ENCODE measurements around the gene MRPL52. TPM values are rescaled to one million over a fixed set of nuclear protein-coding genes. Genes with fewer than 3 reads are reported as not detected.
A peak's percentile ranks its signal among the peaks of the same experiment; 100 is the strongest.

Gene MRPL52
- total and polyA plus RNA-seq, 2 of the 13 experiments (the other 11 are each of a cell fraction or from before 2014, with no cell fraction given) = 118 to 329 TPM

DNA sequence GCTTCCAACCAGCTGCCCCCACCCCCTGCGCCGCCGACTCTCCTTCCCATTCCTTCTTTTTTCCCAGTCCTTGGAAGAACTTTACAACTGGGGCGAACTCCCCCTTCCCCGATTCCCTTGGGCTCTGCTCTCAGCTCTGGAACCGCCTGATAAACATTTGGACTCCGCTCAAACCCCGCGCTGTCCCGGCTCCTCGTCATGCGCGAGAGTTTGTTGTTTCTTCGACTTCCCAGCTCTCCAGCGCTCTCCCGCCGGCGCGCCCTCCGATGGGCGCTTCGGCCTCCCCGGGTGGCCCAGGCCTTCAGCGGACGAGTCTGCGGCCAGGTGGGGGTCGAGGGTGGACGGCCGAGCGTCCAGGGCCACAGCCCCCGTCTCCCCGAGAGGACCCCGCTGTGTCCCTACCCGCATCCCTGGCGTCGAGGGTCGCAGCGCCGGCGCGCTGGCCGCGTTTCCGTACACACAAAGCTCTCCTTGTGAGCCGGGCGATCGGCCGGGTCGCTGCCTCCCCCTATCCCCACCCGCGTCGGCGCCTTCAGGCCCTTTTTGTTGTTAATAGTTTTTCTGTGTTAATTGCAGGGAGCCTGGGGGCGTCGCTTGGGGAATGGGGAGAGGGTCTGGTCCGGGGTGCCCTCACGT, 7.5 kb downstream of the MRPL52 start:
- CTCF ChIA-PET (ENCODE audit: low intra/inter-chr PET ratio, low total read pairs) = interaction anchor here (2.4 to 2.6 kb wide), 2 partner anchors 16 to 280 kb away, joined by 10 read pairs; no protein-coding TSS in a partner anchor
- TF ChIP-seq MTA1 (CRISPR knock-in tag; IDR thresholded peaks at IDR 0.05; ENCODE audit: borderline replicate concordance) = peak; percentile 88; the same call in 1 of the 2 replicates
- no peak for TF ChIP-seq EZH2 (conservative IDR thresholded peaks at IDR 0.05; ENCODE audit: low read depth, low read length)
- TF ChIP-seq RBM39 (IDR thresholded peaks at IDR 0.05; ENCODE audit: low read depth, low read length, poor library complexity, severe bottlenecking) = peak; percentile 54
- TF ChIP-seq, protein P1, sequence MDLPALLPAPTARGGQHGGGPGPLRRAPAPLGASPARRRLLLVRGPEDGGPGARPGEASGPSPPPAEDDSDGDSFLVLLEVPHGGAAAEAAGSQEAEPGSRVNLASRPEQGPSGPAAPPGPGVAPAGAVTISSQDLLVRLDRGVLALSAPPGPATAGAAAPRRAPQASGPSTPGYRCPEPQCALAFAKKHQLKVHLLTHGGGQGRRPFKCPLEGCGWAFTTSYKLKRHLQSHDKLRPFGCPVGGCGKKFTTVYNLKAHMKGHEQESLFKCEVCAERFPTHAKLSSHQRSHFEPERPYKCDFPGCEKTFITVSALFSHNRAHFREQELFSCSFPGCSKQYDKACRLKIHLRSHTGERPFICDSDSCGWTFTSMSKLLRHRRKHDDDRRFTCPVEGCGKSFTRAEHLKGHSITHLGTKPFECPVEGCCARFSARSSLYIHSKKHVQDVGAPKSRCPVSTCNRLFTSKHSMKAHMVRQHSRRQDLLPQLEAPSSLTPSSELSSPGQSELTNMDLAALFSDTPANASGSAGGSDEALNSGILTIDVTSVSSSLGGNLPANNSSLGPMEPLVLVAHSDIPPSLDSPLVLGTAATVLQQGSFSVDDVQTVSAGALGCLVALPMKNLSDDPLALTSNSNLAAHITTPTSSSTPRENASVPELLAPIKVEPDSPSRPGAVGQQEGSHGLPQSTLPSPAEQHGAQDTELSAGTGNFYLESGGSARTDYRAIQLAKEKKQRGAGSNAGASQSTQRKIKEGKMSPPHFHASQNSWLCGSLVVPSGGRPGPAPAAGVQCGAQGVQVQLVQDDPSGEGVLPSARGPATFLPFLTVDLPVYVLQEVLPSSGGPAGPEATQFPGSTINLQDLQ (CRISPR knock-in tag; IDR thresholded peaks at IDR 0.05) = no peak
- TF ChIP-seq PHF5A (CRISPR knock-in tag; IDR thresholded peaks at IDR 0.05; ENCODE audit: low read depth, unreplicated experiment) = no peak
- TF ChIP-seq, protein P2, sequence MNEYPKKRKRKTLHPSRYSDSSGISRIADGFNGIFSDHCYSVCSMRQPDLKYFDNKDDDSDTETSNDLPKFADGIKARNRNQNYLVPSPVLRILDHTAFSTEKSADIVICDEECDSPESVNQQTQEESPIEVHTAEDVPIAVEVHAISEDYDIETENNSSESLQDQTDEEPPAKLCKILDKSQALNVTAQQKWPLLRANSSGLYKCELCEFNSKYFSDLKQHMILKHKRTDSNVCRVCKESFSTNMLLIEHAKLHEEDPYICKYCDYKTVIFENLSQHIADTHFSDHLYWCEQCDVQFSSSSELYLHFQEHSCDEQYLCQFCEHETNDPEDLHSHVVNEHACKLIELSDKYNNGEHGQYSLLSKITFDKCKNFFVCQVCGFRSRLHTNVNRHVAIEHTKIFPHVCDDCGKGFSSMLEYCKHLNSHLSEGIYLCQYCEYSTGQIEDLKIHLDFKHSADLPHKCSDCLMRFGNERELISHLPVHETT (CRISPR knock-in tag; conservative IDR thresholded peaks at IDR 0.05) = peak; percentile 24; the same call in 1 of the 2 replicates
- no peak; the same call in 1 of the 2 replicates for TF ChIP-seq ZNF879 (CRISPR knock-in tag; IDR thresholded peaks at IDR 0.05)
- no peak for TF ChIP-seq FOXK2 (IDR thresholded peaks at IDR 0.05)
- TF ChIP-seq ZNF644 (CRISPR knock-in tag; IDR thresholded peaks at IDR 0.05; ENCODE audit: low read depth) = no peak
- peak; percentile 66 for TF ChIP-seq ATF7-NPFF (CRISPR knock-in tag; IDR thresholded peaks at IDR 0.05; ENCODE audit: low read depth)
- peak; percentile 76; the same call in 1 of the 2 replicates for TF ChIP-seq ZNF598 (CRISPR knock-in tag; IDR thresholded peaks at IDR 0.05; ENCODE audit: borderline replicate concordance)
- TF ChIP-seq, protein P3, sequence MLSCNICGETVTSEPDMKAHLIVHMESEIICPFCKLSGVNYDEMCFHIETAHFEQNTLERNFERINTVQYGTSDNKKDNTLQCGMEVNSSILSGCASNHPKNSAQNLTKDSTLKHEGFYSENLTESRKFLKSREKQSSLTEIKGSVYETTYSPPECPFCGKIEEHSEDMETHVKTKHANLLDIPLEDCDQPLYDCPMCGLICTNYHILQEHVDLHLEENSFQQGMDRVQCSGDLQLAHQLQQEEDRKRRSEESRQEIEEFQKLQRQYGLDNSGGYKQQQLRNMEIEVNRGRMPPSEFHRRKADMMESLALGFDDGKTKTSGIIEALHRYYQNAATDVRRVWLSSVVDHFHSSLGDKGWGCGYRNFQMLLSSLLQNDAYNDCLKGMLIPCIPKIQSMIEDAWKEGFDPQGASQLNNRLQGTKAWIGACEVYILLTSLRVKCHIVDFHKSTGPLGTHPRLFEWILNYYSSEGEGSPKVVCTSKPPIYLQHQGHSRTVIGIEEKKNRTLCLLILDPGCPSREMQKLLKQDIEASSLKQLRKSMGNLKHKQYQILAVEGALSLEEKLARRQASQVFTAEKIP (CRISPR knock-in tag; IDR thresholded peaks at IDR 0.05; ENCODE audit: borderline replicate concordance) = no peak
- TF ChIP-seq, protein P4, sequence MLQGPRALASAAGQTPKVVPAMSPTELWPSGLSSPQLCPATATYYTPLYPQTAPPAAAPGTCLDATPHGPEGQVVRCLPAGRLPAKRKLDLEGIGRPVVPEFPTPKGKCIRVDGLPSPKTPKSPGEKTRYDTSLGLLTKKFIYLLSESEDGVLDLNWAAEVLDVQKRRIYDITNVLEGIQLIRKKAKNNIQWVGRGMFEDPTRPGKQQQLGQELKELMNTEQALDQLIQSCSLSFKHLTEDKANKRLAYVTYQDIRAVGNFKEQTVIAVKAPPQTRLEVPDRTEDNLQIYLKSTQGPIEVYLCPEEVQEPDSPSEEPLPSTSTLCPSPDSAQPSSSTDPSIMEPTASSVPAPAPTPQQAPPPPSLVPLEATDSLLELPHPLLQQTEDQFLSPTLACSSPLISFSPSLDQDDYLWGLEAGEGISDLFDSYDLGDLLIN (CRISPR knock-in tag; IDR thresholded peaks at IDR 0.05; ENCODE audit: borderline replicate concordance) = no peak
- no peak for TF ChIP-seq GTF3A (CRISPR knock-in tag; conservative IDR thresholded peaks at IDR 0.05)
- TF ChIP-seq, protein P5, sequence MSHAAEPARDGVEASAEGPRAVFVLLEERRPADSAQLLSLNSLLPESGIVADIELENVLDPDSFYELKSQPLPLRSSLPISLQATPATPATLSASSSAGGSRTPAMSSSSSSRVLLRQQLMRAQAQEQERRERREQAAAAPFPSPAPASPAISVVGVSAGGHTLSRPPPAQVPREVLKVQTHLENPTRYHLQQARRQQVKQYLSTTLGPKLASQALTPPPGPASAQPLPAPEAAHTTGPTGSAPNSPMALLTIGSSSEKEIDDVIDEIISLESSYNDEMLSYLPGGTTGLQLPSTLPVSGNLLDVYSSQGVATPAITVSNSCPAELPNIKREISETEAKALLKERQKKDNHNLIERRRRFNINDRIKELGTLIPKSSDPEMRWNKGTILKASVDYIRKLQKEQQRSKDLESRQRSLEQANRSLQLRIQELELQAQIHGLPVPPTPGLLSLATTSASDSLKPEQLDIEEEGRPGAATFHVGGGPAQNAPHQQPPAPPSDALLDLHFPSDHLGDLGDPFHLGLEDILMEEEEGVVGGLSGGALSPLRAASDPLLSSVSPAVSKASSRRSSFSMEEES (CRISPR knock-in tag; IDR thresholded peaks at IDR 0.05) = peak; percentile 62

More for the DNA sequence above, 7.5 kb downstream of the MRPL52 start:
- Histone ChIP-seq H3K27me3 (ENCODE audit: control insufficient read depth in 1 of 2, insufficient read depth in 2 of 2, low read length in 2 of 2) (no peaks in the 10 kb centered on the region), H3K4me1 (ENCODE audit: insufficient read depth, low read length) (peaks cover 41% of the 10 kb centered on the region), H4K20me1 (ENCODE audit: insufficient read depth, low read length) (no peaks in the 10 kb centered on the region), H3K4me2 (ENCODE audit: low read depth, low read length) (peak overlapping the region; percentile 79), H3K9ac (ENCODE audit: insufficient read depth, low read depth, low read length) (peak overlapping the region; percentile 73), H2AFZ (ENCODE audit: low read length) (peak overlapping the region; percentile 4), H3K9me3 (ENCODE audit: low read length) (no peaks in the 10 kb centered on the region), H3K36me3 (replicated peaks in 1 of 2; ENCODE audit: control insufficient read depth in 1 of 2, insufficient read depth in 2 of 2, low read length in 2 of 2) (peaks cover 9 to 14% of the 10 kb centered on the region in 2 experiments), H3K4me3 (replicated peaks in 1 of 3; ENCODE audit: insufficient read depth in 1 of 3, low read depth in 2 of 3, low read length in 3 of 3) (peak overlapping the region; percentile 55 to 71 (median 57)), H3K27ac (ENCODE audit: extremely low read length, insufficient read depth, low read length) (no peak overlapping the region), H3K79me2 (ENCODE audit: insufficient read depth, low read length) (no peaks in the 10 kb centered on the region)
- intact Hi-C loops (cut with micrococcal nuclease; ENCODE audit: unreplicated experiment) = loop anchor here (2.0 kb wide), 1 partner anchor 16 kb away; no protein-coding TSS in a partner anchor
- POLR2A ChIA-PET = interaction anchor here (0.9 to 3.7 kb wide), 16 partner anchors 9 to 1434 kb away, joined by 3 to 27 read pairs (median 6); partner anchors contain the start of genes ACIN1, C14orf119, DAD1 and LRP10
- FAIRE-seq = peak; percentile 36
- WGBS (ENCODE audit: low lambda C conversion rate) = 28% methylated on average over 57 of the region's 57 CpGs
- no TSS peak for BruUV-seq (replicated peaks)
- peak; percentile 68 for DNase-seq (ENCODE audit: low spot score)
- peak; percentile 74 for ATAC-seq
- in situ Hi-C loops (cut with HindIII; ENCODE audit: extremely low pct_ligation_motif_present, low pct_unique_long_range_greater_than_20kb) = no loop called here

Data from HepG2 (cell line).